ENCODE results near the gene SKP2. TPM values are rescaled to one million over a fixed set of nuclear protein-coding genes. Genes with fewer than 3 reads are reported as not detected.

The SKP2 gene
- total RNA-seq, 1 donor from 2014 or later = 4.7 TPM

DNA sequence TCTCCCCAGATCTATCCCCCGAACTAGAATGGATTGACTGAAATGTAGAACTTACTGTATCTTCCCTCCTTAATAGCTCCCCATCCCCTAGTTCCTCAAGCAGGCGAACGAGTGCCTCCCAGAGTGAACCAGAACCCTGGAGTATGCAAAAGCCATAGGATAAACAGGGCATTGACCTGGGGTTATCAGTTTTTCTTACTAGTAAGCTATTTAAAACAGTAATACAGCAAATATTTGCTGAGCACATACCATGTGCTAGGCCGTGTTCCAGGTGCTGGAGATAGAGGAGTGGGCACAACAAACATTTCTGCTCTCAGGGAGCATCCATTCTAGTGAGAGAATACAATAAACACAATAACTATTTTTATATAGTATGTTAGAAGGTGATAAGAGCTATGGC, 1.8 kb downstream of the SKP2 start:
- ATAC-seq (ENCODE audit: poor library complexity) = no peak
- no peak for DNase-seq
- intact Hi-C loops (cut with DNase I) = no loop called here

DNA sequence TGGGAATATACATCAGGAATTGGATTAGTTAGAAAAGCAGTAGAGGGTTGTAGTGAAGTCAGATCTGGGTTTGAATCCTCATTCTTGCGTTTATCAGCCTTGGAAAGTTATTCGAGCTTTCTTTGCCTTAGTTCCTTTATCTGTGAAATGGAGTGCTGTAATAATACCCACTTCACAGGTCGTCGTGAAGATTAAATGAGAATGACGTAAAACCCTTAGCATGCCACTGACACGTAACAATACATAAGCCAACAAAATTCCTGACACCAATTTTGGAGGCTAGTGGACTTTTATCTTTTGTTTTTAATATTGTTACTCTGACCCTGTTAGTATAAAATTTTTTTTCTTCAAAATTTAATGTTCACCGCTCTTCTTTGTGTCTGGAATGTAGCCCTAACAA, 3.4 kb downstream of the SKP2 start:
- ATAC-seq (ENCODE audit: poor library complexity) (no peak), DNase-seq (no peak)
- intact Hi-C loops (cut with DNase I) = no loop called here

GRCh38 chr5:36156121-36156601, 4.2 kb downstream of the SKP2 start:
- no peak for ATAC-seq (ENCODE audit: poor library complexity)
- no peak for DNase-seq

DNA sequence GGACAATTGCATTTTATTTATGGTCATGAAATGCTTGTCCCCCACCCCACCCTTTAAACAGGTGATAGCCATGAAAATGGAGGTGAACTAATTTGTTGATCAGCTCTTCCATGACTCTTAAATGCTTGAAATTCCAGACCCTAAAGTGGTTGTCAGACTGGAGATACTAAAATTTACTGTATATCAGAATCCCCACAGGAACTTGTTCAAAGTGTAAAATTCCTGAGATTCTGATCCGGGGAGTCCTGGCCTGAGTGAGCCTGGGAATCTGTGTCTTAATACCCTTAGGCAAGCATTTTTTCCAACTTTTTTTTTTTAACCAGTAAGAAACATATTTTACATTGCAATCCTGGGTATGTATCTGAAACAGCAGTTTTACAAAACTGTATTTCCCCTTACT, 4.7 kb downstream of the SKP2 start:
- DNase-seq = no peak
- no peak for ATAC-seq (ENCODE audit: poor library complexity)
- intact Hi-C loops (cut with DNase I) = no loop called here

More at GRCh38 chr5:36156121-36156601, 4.2 kb downstream of the SKP2 start:
- intact Hi-C loops (cut with DNase I) = no loop called here

DNA sequence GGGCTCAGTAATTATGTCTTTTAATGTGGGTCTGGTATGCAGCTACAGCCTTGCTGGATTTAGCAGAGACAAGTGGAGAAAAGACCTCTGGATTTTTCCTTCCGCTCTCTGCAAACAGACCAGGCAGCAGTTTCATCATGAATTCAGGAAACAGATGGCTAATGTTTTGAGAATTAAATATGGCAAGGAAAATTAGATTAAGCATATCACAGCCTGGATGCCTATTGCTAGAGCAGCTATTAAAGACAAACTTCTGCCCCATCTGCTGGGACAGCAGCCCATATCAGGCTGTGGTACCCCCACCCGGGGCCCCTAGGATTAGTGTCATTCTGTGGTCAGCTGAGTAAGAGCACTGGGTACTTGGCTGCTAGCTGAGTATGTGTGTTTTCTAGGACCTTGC, 6.2 kb downstream of the SKP2 start:
- intact Hi-C loops (cut with DNase I) = no loop called here
- no peak for DNase-seq
- ATAC-seq (ENCODE audit: poor library complexity) = no peak

DNA sequence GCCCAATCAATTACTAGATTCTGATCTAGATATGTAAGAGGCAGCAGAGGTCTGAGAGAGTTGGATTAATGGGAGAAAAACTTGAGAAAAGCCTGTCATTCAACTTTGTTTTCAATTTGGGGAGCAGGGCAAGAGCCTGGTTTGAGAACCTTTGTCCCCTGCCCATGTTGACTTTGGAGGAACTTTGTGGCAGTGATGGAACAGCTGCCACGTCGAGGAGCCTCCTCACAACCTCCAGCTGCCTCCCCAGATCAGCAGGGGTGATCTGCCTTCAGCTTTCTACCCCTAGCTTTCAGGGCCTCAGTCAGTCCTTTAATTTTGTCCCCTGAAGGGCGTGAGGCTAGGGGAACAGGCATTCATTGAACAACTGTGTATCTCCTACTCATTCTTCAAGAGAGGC, 8.7 kb downstream of the SKP2 start:
- intact Hi-C loops (cut with DNase I) = no loop called here
- no peak for ATAC-seq (ENCODE audit: poor library complexity)

GRCh38 chr5:36161361-36161760, 9.4 kb downstream of the SKP2 start:
- DNase-seq (no peak), ATAC-seq (ENCODE audit: poor library complexity) (no peak)
- intact Hi-C loops (cut with DNase I) = no loop called here

More for the DNA sequence above, 8.7 kb downstream of the SKP2 start:
- no peak for DNase-seq

GRCh38 chr5:36162810-36163486, 11.0 kb downstream of the SKP2 start:
- intact Hi-C loops (cut with DNase I) = no loop called here
- ATAC-seq (ENCODE audit: poor library complexity) = no peak
- DNase-seq = no peak

DNA sequence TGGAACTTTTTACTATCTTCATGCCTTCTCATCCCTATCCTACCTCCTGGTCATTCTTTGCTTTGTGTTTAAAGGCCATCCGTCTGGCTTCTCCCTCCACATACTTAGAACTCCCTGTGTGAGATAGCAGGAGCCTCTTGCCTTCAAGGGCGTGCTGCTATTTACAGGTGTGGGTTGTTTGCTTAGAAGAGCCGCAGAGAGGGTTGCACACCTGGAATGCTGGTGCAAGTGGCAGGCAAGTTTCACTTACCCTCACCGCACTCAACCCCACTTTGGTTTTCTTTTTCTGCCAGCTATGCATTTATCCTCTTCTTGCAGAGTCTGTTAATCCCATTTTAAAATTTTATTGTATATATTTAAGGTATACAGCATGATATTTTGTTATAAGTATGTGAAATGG, 12.6 kb downstream of the SKP2 start:
- ATAC-seq (ENCODE audit: poor library complexity) (no peak), DNase-seq (no peak)
- intact Hi-C loops (cut with DNase I) = no loop called here

DNA sequence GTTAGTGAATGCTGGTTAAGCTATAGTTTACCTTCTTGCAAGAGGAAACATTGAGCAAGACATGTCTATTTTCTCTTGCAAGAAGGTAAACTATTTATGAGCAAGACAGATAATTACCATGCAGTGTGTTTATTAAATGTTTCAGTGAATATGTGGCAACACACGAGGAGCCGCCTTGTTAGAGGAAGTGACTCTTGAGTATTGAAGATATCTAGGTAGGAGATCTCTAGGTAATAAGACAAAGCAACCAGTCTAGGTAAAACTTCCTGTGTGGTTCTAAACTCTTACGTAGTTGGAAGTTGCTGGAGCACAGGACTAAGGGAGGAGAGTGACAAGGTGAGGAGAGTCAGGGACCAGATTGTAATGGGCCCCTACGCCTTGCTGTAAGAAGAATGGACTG, 16.8 kb downstream of the SKP2 start:
- no peak for DNase-seq
- ATAC-seq (ENCODE audit: poor library complexity) = no peak

DNA sequence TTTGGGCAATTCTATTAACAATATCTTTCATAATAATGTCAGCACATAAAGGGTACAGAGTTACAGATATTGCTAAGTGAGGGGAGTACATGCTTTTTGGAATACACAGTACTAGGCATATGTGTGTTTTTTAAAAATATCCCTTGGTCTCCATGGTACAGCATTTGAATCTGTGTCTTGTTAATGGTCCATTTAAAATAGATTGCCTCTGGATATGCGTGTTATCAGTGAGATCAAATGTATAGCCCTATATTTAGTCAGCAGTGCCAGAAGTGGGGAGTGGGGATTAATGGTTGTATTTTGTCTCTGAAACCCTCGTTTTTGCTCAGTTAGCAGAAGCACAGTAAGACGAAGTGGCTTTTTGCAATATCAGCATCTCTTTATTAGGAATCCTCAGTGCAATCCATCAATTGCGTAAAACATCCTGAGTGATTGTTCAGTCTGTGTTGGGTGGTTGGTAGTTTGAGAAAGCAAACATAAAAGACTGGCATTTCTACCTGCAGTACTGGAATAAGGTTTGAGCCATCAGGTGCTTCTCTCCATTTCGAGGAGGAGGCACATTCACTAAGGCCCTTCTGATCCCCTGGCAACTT, 19.0 kb downstream of the SKP2 start:
- DNase-seq = no peak
- ATAC-seq (ENCODE audit: poor library complexity) = peak; percentile 39
- intact Hi-C loops (cut with DNase I) = no loop called here

More for the DNA sequence above, 16.8 kb downstream of the SKP2 start:
- intact Hi-C loops (cut with DNase I) = no loop called here

GRCh38 chr5:36172599-36172998, 20.7 kb downstream of the SKP2 start:
- ATAC-seq (ENCODE audit: poor library complexity) (no peak), DNase-seq (no peak)
- intact Hi-C loops (cut with DNase I) = no loop called here

GRCh38 chr5:36173426-36173825, 21.5 kb downstream of the SKP2 start:
- intact Hi-C loops (cut with DNase I) = no loop called here
- no peak for DNase-seq

GRCh38 chr5:36174119-36174518, 22.2 kb downstream of the SKP2 start:
- intact Hi-C loops (cut with DNase I) = no loop called here
- ATAC-seq (ENCODE audit: poor library complexity) (no peak), DNase-seq (no peak)

More at GRCh38 chr5:36173426-36173825, 21.5 kb downstream of the SKP2 start:
- ATAC-seq (ENCODE audit: poor library complexity) = no peak

DNA sequence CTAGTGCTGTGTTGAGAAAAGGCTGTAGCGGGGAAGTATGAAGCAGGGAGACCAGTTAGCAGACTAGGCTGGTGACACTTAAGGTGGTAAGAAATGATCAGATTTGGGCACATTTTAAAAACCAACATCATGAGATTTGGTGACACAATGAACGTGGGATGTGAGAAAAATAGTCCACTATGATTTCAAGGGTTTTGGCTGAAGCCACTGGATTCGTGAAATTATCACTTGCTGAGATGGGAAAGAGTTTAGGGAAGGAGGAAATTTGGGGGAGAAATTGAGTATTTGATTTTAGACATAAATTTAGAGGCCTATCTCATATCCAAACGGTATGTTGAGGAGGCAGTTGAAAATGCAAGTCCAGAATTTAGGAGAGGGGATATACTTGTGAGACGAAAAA, 23.1 kb downstream of the SKP2 start:
- intact Hi-C loops (cut with DNase I) = loop anchor here (5.0 kb wide), 1 partner anchor 222 kb away; no protein-coding TSS in a partner anchor
- no peak for DNase-seq
- no peak for ATAC-seq (ENCODE audit: poor library complexity)

- DNase-seq (no peak), ATAC-seq (ENCODE audit: poor library complexity) (no peak)
- intact Hi-C loops (cut with DNase I) = loop anchor here (5.0 kb wide), 1 partner anchor 220 kb away; no protein-coding TSS in a partner anchor
Observed at GRCh38 chr5:36177154-36177553, 25.2 kb downstream of the SKP2 start.

DNA sequence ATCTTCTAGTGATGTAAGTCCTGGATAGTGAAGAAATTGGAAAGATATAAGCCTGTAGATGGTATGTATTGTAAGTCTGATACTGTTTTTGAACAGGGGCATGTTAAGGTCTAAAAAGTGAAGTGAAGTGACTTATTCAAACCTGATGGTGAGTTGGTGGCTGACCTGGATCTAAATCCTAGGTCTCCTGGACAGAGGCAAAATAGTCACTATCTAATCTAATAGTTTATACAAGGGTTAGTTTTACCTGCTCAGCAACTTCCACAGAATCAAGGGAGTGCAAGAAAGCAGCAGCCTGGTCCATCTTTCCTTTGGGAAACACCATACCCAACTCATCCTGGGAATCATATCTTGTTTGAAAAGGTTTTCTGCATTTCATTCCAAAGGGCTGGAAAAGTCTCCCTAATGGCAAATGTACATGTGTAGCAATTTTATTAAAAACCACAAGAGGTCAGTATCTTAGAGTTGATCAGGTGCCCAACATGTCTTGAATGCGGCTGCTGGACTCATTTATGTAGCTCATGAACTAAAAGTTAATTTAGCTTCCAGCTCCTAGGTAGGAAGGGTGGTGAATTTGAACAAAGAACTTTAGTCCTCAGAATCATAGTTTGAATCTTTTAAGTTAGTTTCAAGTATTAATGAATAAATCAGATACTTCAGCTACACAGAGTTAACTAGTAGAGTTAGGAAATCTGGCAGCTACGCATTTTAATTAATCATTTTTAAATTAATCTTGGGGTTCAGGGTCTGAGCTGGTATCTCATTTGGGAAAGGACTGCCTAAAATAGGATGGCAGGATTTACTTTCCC, 26.0 kb downstream of the SKP2 start:
- DNase-seq (no peak), ATAC-seq (ENCODE audit: poor library complexity) (peak; percentile 71)
- intact Hi-C loops (cut with DNase I) = loop anchor here (5.0 kb wide), 1 partner anchor 219 kb away; no protein-coding TSS in a partner anchor

DNA sequence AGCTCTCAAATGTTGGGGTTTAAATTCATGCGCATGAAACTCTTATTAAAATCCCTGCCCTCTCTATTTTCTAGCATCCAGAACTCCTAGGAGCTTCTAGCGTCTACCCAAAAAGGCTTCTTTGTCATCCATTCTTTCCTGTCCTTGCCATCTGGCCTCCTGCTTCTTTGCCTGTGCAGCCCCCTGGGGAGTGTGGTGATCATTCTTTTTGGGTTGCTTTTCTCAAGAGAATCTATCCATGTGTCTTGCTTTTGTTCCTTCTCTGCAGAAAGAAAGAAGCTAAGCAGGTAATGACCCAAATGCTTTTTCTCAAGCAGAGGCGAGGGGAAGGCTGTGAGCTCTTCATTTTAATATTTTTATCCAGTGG, 26.6 kb downstream of the SKP2 start:
- DNase-seq = no peak
- no peak for ATAC-seq (ENCODE audit: poor library complexity)
- intact Hi-C loops (cut with DNase I) = loop anchor here (5.0 kb wide), 1 partner anchor 219 kb away; no protein-coding TSS in a partner anchor

GRCh38 chr5:36179950-36180349, 28.0 kb downstream of the SKP2 start:
- DNase-seq = no peak
- intact Hi-C loops (cut with DNase I) = loop anchor here (5.0 kb wide), 1 partner anchor 217 kb away; no protein-coding TSS in a partner anchor
- no peak for ATAC-seq (ENCODE audit: poor library complexity)

All from Right ventricle myocardium superior (tissue), 1 donor.